WTC11 (cell line): ENCODE results near the gene DGKQ. TPM values are rescaled to one million over a fixed set of nuclear protein-coding genes. Genes with fewer than 3 reads are reported as not detected.
A peak's percentile ranks its signal among the peaks of the same experiment; 100 is the strongest.

Experiments
- ATAC-seq: fragments of 200-7000 bp; cut with Tn5 transposase; 2 replicates; pipeline ENCODE4 v1.10.0; 2021; ENCODE audit warnings: mild to moderate bottlenecking, moderate library complexity
- CTCF ChIA-PET: fragments of 300-600 bp; sonication (Branson Sonifier 250); formaldehyde crosslinking; loops from one replicate; lab custom pipeline; 2021; ENCODE audit warnings: antibody characterized with exemption; lab: Charles Lee
- POLR2A ChIA-PET: fragments of 350-600 bp; sonication (Branson Sonifier 250); formaldehyde crosslinking; loops from one replicate; lab custom pipeline; 2021; ENCODE audit warnings: antibody characterized with exemption; lab: Charles Lee
- DNase-seq: peaks from one replicate; pipeline ENCODE4 v3.0.0; 2021; ENCODE audit warnings: low spot score
- H3K27ac Mint-ChIP-seq: 2 replicates; pipeline ENCODE4 v1.8.0; 2021; ENCODE audit warnings: mixed read lengths
- H3K27me3 Mint-ChIP-seq: 2 replicates; pipeline ENCODE4 v1.8.0; 2021; ENCODE audit warnings: low read depth, mild to moderate bottlenecking, moderate library complexity, mixed read lengths
- H3K36me3 Mint-ChIP-seq: 2 replicates; pipeline ENCODE4 v1.8.0; 2021; ENCODE audit warnings: mixed read lengths
- H3K4me1 Mint-ChIP-seq: 2 replicates; pipeline ENCODE4 v1.8.0; 2022; ENCODE audit warnings: mixed read lengths
- H3K4me3 Mint-ChIP-seq: 2 replicates; pipeline ENCODE4 v1.8.0; 2021; ENCODE audit warnings: mild to moderate bottlenecking, moderate library complexity, mixed read lengths
- H3K9me3 Mint-ChIP-seq: 2 replicates; pipeline ENCODE4 v1.8.0; 2021; ENCODE audit warnings: mixed read lengths
- AFF4 ChIP-seq: sonication (generic); formaldehyde crosslinking; IDR thresholded peaks from 2 replicates; pipeline ENCODE4 v1.8.1; 2023; ENCODE audit warnings: mild to moderate bottlenecking, missing genetic modification reagents, borderline replicate concordance
- CREM ChIP-seq: sonication (generic); formaldehyde crosslinking; IDR thresholded peaks from 2 replicates; pipeline ENCODE4 v1.8.1; 2022; ENCODE audit warnings: mild to moderate bottlenecking, missing genetic modification reagents, moderate library complexity
- E2F4 ChIP-seq: sonication (generic); formaldehyde crosslinking; IDR thresholded peaks from 2 replicates; pipeline ENCODE4 v1.8.1; 2022; ENCODE audit warnings: low read depth, mild to moderate bottlenecking, moderate library complexity, missing genetic modification reagents, borderline replicate concordance
- FOXJ3 ChIP-seq: sonication (generic); formaldehyde crosslinking; IDR thresholded peaks from 2 replicates; pipeline ENCODE4 v1.9.0; 2021; ENCODE audit warnings: missing genetic modification reagents, mild to moderate bottlenecking, borderline replicate concordance
- GRHL2 ChIP-seq: fragments of 250-450 bp; sonication (Bioruptor Pico); IDR thresholded peaks from 2 replicates; pipeline ENCODE4 v1.8.0; 2022; ENCODE audit warnings: mild to moderate bottlenecking, moderate library complexity; ENCODE audit not compliant: insufficient replicate concordance, severe bottlenecking
- KAT7 ChIP-seq: sonication (generic); formaldehyde crosslinking; IDR thresholded peaks from 2 replicates; pipeline ENCODE4 v1.8.1; 2023; ENCODE audit warnings: missing genetic modification reagents, mild to moderate bottlenecking, borderline replicate concordance
- MAX ChIP-seq: sonication (generic); formaldehyde crosslinking; IDR thresholded peaks from 2 replicates; pipeline ENCODE4 v1.8.0; 2022; ENCODE audit warnings: mild to moderate bottlenecking, missing genetic modification reagents
- PREB ChIP-seq: sonication (generic); formaldehyde crosslinking; IDR thresholded peaks from 2 replicates; pipeline ENCODE4 v1.8.1; 2022; ENCODE audit warnings: mild to moderate bottlenecking, missing genetic modification reagents, moderate library complexity, borderline replicate concordance
- TP53 ChIP-seq: sonication (generic); formaldehyde crosslinking; IDR thresholded peaks from 2 replicates; pipeline ENCODE4 v1.8.1; 2023; ENCODE audit warnings: mild to moderate bottlenecking, missing genetic modification reagents
- ZNF121 ChIP-seq: sonication (generic); formaldehyde crosslinking; IDR thresholded peaks from 2 replicates; pipeline ENCODE4 v1.8.0; 2023; ENCODE audit warnings: missing genetic modification reagents
- ZNF219 ChIP-seq: sonication (generic); formaldehyde crosslinking; IDR thresholded peaks from 2 replicates; pipeline ENCODE4 v1.8.0; 2023; ENCODE audit warnings: missing genetic modification reagents, mild to moderate bottlenecking, borderline replicate concordance
- total RNA-seq: library from RNA; stranded (reverse); gene quantifications from 3 replicates; pipeline ENCODE4 v1.2.3, GENCODE V29; 2021

DGKQ gene
- total RNA-seq, 1 experiment from 2014 or later, result 19.3 TPM

- Mint-ChIP-seq H3K4me3 (peak overlapping the region; percentile 56), H3K27me3 (peaks cover 53% of the 10 kb centered on the region), H3K4me1 (peaks cover 2% of the 10 kb centered on the region), H3K36me3 (no peaks in the 10 kb centered on the region), H3K27ac (no peak overlapping the region), H3K9me3 (no peaks in the 10 kb centered on the region)
- ChIA-PET CTCF (interaction anchor here (1.5 kb wide), 1 partner anchor 9 kb away, joined by 4 read pairs; the partner anchor contains the start of gene IDUA), POLR2A (no interaction called here)
- DNase-seq (no peak), ATAC-seq (no peak)
- no peak for TF ChIP-seq FOXJ3
- TF ChIP-seq GRHL2 (CRISPR knock-in tag), result no peak
- TF ChIP-seq ZNF121, result no peak
- no peak for TF ChIP-seq CREM (CRISPR knock-in tag)
- TF ChIP-seq AFF4, result no peak
Measured at GRCh38 chr4:996030-996996, 22.9 kb upstream of the DGKQ start.

GRCh38 chr4:995311-996026 lies 22.1 kb upstream of the DGKQ start:
- CTCF ChIA-PET, result interaction anchor here (1.5 kb wide), 1 partner anchor 8 kb away, joined by 4 read pairs; the partner anchor contains the start of gene IDUA
- POLR2A ChIA-PET, result no interaction called here
- peaks cover 45% of the 10 kb centered on the region for H3K27me3 Mint-ChIP-seq
- peak; percentile 12 for ATAC-seq
- H3K4me3 Mint-ChIP-seq, result no peak overlapping the region
- no peaks in the 10 kb centered on the region for H3K9me3 Mint-ChIP-seq
- H3K36me3 Mint-ChIP-seq, result no peaks in the 10 kb centered on the region
- no peak overlapping the region for H3K27ac Mint-ChIP-seq
- peaks cover 2% of the 10 kb centered on the region for H3K4me1 Mint-ChIP-seq
- no peak for DNase-seq
- TF ChIP-seq ZNF121, result no peak
- no peak for TF ChIP-seq MAX (CRISPR knock-in tag)
- no peak for TF ChIP-seq ZNF219 (CRISPR knock-in tag)
- TF ChIP-seq E2F4 (CRISPR knock-in tag), result no peak
- no peak for TF ChIP-seq KAT7 (CRISPR knock-in tag)
- no peak for TF ChIP-seq PREB (CRISPR knock-in tag)
- no peak for TF ChIP-seq TP53 (CRISPR knock-in tag)
